K562 treated with DMSO at 1 percent for 4 hours (cell line): ENCODE results near the gene RASA1. TPM values are rescaled to one million over a fixed set of nuclear protein-coding genes. Genes with fewer than 3 reads are reported as not detected.

Source experiments
- total RNA-seq: library from RNA; unstranded; fragments of 300-600 nt; gene quantifications from 2 replicates; pipeline ENCODE4 v1.2.3, GENCODE V29; 2022; ENCODE audit not compliant: insufficient read depth

Gene RASA1
- total RNA-seq = 7.0 and 9.6 TPM in 2 replicates

GRCh38 chr5:87267574-87268125 lies at the start of gene RASA1:
Gene RASA1, plus strand, starts transcription at chr5:87267883. Its CDS starts 569 bp downstream, at chr5:87268452.

DNA sequence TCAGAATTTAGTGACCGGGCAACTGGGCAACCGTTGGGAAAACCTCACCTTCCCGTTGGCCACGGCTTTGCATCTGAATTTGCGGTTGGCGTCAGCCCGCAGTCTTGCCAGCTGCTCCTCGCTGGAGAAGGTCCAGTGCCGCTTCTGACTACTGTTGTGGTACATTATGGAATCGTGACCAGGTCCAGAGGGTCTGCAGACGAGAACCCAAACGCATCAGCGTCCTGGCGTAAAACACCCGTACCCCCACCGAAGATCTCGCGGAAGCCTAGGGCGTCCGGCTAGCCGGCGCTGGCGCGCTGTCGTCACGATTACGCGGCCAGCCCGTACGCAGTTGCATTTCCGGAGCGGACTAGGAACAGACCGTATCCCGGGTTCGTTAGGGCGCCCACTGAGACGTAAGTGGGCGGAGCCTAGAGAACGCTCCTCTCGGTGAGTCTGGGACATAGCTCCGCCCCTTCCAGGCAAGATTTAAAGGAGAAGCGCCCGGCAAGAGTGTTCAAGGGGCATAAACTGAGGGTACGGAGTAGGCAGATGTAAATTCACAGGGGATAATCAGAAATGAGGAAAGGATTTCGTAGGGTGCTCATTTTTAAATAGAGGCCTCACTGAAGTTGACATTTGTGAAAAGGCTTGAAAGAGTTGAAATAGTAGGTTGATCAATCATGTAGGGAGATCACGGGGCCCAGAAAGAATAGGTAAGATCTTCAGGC lies 145.1 kb downstream of the RASA1 start, which contains the start of gene CCNH:
TSS of gene CCNH (minus strand) at position 301 of the 713 bp plus-strand sequence. CDS start at position 165, 136 bp downstream.

Other genes starting within 250 kb of the RASA1 start
- gene CCNH, start 145.0 kb downstream of the RASA1 start, total RNA-seq = 44.5 and 46.6 TPM in 2 replicates